Stimulated activated CD8-positive, alpha-beta memory T cell treated with anti-CD3 and anti-CD28 coated beads, Interleukin-12 subunit alpha, Interleukin-12 subunit beta, amount 100 ng/mL, for 4 hours (primary cell): Measurements from ENCODE around the gene CDCP2.
"Not testable (repeated sequence)": the region's sequence is repeated elsewhere in the genome, so short reads cannot be mapped to it uniquely, and the experiment has no call there.

Experiments used
- DNase-seq: peaks from one replicate; pipeline ENCODE4 v3.0.0-alpha.2; 2020; ENCODE audit warnings: low read depth

Gene CDCP2

DNA sequence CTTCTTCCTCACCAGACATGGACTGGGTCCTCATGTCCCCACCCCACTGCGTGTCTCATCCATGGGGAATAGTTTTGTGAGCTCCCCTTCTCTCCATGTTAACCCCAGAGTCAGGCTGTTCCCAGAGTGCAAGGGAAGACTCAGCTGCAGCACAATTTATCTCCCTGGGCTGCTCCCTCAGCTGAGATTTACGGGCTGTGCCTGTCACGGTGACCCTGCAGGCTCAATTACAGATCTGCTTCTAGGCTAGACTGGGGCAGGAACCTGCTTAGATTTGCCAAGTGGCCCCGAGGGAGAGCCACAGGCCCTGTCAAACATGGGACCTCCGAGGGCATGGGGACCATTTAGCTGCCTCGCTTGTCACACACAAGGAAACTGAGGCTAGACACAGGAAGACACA lies 37.8 kb downstream of the CDCP2 start:
- DNase-seq = no peak

DNA sequence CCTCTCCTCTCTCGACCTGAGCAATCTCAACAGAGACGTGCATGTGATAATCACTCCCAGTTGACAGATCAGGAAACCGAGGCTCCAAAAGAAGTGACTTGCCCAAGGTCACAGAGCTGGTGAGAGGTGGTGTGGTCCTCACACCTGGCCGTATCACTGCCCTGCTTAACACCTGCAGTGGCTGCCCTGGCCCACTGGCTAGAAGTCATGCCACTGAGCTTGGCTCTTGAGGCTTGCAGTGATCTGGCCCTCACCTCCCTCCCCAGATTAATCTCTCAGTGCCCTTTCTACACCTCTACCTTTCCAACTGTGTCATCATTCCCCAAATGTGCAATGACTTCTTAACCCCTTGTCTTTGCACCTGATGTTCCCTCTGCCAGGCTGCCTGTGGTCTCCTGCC lies 38.8 kb downstream of the CDCP2 start:
- DNase-seq = no peak

DNA sequence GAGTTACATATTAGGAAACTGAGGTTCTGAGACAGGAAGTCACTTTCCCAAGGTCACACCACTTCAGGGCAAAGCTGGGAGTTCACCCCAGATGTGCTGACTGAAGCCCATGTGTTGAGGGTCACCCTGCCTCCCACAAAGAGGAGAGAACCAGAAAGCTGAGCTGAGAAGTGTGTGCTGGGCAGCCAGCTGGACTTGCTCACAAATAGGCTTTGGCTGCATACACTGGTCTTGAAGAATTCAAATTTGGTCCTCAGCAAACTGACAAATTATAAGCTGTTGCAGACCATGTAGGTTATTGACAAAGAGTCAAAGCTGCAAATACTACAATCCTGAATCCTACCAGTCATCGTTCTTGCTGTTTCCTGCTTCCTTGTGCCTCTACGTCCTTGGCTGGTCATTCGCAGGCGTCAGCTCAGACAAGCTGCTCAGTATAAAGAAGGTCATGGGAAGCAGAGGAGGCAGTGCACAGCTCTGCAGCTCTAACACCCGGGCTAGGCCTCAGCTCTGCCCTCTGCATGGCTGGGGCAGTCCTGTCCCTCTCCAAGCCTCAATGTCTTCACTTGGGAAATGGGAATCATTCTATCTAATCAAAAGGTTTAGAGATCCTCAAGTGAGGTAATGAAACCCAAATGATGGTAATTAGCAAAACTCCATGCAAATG lies 40.0 kb downstream of the CDCP2 start:
- no peak for DNase-seq

DNA sequence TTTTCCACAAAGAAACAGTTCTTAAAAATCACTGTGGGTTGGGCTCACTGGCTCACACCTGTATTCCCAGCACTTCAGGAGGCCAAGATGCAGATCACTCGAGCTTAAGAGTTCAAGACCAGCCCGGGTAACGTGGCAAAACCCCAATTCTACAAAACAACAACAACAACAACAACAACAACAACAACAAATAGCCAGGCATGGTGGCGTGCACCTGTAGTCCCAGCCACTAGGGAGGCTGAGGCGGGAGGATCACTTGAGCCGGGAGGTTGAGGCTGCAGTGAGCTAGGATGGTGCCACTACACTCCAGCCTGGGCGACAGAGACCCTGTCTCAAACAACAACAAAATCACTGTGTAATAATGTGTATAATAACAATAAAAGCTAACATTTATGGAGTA lies 40.8 kb downstream of the CDCP2 start:
- no peak for DNase-seq

DNA sequence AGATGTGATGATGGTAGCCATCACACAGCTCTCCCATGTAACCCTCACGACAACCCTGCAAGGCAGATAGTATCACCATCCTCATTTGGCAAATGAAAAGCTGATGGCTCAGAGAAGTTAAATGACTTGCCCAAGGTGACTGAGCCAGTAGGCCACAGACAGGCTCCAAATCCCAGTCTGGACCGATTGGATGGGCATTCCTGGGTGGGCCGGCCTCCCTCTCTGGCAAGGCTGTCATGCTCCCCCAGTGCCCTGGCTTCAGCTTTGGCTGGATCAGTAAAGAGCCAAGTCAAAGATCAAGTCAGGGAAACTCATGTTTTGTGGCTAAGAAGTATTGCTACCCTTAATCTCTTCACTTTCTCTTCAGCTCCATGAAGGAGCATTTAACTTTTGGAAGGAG lies 41.2 kb downstream of the CDCP2 start:
- no peak for DNase-seq

DNA sequence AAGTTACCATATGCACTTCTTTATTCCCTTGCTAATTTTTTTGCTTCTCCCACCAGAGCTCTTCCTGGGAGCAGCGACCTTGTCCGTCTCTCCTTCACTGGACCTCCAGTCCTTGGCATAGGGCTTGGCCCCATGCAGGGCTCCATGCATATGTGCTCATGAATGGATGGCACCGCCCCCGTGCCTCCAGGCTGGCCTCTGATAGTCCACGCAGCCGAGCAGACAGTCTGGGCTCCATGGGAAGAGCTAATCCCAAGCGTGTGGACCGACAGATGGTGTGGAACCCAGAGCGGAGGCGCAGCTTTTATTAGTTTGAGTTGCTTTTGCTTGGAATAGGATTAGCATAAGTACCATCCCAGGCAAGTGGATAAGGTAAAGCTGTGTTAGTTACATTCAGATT lies 41.8 kb downstream of the CDCP2 start:
- DNase-seq = no peak

DNA sequence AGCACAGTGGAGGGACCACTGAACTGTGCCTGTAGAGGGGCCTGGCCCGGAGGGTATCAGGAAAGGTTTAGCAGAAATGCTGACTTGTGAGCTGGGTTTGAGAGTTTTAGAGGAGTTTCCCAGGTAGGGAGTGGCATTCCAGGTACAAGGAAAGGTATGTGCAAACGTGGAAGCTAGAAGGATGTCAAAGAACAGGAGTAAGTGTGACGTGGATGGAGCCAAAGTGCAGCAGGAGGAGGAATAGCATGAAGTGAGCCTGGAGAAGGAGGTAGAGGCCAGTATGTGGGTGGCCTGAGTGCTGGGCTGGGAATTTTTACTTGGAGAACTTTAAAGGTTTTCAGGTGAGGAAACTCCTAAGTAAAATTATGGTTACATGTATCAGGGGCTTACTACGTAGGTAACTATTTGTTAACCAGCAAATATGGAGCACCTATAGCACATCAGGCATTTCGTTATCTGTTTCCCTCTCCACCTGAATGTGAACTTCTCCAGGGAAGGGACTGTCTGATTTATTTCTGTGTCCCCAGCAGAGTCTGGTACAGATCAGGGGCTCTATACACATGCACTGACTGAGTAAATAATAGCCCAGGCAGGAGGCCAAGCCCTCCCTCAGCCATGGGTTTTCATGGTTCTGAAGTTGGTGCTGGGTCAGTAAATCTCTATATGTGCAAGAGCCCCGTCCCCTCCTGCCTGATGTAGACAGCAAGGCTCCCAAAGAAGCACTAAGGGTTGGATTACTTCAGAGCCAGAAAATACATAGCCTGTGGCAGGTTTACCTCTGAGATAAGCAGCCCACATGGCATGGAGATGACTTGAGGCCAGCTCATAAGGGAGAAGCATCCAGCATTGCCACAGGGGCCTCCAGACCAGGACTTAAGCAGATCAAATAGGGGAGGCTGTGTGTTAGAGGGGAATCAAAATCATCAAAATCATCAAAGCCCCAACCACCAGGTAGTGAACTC lies 43.4 kb downstream of the CDCP2 start:
- no peak for DNase-seq

DNA sequence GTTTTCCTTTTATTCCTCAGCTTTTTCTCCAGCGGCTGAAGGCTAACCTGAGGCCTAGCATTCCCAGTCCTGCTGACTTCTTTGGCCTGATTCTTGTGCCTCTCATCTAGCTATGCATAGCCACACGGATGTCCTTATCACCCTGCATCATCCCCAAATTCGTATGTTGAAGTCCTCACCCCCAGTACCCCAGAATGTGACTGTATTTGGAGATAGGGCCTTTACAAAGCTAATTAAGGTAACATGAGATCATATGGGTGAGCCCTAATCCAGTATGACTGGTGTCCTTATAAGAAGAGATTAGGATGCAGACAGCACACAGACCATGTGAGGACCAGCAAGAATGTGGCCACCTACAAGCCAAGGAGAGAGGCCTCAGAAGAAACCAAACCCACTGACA lies 44.6 kb downstream of the CDCP2 start:
- DNase-seq = no peak

DNA sequence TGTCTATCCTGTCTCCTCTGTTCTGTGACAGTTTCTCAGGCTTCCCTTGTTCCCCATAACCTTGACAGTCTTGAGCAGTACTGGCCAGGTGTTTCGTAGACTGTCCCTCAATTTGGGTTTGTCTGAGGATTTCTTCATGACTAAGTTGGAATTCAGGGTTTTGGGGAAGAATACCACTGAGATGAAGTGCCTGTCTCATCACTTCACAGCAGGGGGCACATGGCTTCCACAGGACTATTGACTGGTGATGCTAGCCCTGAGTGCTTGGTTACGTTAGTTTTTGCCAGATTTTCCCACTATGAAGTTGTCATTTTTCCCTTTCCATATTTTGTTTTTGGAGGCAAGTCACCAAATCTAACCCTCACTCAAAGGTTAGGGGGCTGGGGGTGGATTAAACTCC lies 45.7 kb downstream of the CDCP2 start:
- DNase-seq = no peak

DNA sequence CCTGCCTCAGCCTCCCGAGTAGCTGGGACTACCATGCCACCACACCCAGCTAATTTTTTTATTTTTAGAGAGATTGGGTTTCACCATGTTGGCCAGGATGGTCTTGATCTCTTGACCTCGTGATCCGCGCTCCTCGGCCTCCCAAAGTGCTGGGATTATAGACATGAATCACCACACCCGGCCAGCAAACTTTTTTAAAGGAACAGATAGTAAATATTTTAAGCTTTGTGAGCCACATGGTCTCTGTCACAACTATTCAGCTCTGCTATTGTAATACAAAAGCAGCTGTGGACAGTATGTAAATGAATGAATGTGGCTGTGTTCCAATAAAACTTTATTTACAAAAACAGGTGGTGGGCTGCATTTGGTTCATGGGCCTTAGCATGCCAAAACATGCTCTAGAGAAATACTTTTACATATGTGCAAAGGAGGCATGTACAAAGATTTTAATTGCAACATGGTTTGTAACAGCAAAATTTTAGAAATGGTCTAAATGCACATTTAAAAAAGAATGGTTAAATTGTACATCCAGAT lies 47.0 kb downstream of the CDCP2 start:
- DNase-seq = no peak

DNA sequence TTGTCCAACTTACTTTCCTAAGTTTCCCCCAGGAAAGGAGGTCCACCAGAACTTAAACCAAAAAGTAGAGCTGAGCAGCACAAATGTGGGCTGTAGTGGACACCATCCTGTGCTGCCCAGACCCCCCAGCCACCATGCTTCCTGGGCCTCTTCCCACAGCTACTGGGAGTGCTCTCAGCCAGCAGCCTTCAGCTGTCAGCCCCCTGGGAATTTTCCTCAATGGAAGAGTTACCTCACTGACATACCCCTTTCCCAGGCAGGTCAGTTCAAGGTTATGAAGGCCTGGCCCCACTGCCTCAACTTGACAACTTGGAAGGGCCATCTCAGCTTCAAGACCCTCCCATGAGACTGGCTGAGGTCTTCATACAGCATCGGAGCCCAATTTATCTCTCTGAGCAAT lies 47.7 kb downstream of the CDCP2 start:
- DNase-seq = no peak

DNA sequence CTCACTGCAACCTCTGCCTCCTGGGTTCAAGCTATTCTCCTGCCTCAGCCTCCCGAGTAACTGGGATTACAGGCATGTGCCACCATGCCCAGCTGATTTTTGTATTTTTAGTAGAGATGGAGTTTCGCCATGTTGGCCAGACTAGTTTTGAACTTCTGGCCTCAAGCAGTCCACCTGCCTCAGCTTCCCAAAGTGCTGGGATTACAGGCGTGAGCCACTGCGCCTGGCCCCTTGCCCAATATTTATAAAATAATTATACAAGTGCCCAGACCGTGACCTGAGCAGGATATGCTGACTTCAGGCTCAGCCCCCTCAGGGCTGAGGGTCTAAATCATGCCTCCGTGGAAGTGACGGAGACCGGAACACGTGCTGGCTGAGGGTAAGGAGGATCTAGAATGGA lies 48.2 kb downstream of the CDCP2 start:
- DNase-seq = not testable (repeated sequence)

DNA sequence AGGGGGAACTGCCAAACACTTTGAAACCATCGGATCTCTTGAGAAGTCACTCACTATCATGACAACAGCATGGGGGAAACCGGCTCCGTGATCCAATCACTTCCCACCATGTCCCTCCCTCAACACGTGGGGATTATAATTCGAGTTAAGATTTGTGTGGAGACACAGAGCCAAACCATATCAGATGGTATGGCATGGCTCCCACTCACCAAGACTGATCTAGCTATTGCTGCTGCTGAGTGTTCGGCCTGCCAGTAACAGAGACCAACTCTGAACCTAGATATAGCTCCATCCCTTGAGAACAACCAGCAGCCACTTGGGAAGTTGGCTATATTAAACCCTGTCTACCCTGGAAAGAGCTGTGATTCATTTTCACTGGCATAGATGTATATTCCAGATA lies 49.4 kb downstream of the CDCP2 start:
- DNase-seq = no peak

DNA sequence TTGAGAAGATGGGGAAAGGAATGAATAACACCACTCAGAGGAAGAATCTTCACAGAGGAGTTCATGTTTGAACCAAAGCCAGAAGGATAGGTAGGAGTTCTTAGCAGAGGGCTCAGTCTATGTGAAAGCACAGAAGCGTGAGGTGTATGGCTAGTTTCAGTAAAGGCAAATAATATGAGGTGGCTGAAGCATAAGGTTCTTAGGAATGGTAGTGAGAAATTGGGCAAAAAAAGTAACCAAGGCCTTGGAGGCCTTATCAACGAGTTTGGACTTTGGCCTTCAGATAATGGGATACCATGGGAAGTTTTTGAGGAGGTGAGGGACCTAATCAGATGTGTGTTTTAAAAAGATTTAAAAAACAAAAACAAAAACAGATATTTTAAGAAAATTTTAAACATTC lies 52.3 kb downstream of the CDCP2 start:
- DNase-seq = no peak

DNA sequence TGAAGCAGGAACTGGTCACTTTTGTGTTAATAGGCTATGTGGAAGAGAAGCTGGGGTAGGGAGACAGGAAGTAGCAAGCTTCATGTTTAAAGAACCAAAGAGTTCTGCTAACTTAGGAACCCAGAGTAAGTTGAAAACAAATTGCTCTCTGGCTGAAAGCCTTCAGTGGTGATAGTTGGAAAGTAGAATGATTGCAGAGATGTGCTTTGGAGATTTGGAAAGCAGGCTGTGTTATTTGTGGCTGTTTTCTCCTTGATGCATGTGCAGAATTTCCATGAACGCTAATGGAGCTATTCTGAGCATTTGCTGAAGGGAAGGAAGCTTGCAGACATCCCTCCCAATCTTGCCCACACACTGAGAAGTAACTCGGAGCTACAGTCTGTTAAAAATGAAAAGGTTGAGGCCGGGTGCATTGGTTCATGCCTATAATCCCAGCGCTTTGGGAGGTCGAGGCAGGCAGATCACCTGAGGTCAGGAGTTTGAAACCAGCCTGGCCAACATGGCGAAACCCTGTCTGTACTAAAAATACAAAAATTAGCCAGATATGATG lies 53.7 kb downstream of the CDCP2 start:
- no peak for DNase-seq

DNA sequence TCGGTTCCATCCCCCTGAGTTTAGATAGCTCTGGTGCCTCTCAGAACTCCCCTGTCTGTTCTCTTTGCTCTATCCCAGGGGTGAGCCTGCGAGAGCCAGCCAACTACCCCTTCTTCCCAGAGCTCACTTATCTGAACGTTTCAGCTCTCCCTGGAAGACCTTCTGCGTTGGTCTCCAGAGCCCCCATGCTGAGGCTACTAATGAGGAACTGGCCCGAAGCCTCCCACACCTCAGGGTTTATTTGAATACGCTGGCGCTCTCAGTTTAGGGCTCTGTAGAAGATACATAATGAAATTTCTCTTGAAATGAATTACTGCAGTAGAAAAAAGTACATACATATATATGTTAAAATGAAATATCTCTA lies 55.9 kb downstream of the CDCP2 start:
- DNase-seq = no peak

DNA sequence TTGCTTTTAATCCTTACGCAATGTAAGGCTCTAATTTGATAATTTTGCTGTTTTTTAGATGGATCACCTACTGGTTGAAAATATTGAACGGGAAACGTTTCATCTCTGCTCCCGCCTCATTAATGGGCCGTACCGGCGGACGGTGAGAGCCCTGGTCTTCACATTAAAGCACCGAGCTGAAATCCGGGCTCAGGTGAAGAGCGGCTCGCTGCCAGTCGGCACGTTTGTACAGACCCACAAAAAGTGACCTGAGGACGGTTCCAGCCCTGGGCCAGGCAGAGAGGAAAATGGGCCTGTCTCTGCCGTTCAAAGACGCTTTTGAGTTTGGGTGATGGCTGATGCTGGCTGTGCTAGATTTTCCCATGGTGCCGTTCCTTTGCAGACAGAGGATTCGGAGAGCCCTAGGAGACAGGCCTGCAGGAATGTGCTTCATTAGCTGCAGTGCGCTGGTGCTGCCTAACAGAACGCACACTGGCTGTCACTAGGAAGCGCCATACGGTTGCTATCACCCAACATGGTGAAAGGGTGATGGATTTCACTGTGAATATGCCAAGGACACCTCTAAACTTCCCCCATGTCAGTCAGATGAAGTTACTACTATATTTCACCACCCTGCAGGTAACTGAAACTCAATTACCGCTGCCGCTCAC lies 56.4 kb downstream of the CDCP2 start:
- DNase-seq = no peak

DNA sequence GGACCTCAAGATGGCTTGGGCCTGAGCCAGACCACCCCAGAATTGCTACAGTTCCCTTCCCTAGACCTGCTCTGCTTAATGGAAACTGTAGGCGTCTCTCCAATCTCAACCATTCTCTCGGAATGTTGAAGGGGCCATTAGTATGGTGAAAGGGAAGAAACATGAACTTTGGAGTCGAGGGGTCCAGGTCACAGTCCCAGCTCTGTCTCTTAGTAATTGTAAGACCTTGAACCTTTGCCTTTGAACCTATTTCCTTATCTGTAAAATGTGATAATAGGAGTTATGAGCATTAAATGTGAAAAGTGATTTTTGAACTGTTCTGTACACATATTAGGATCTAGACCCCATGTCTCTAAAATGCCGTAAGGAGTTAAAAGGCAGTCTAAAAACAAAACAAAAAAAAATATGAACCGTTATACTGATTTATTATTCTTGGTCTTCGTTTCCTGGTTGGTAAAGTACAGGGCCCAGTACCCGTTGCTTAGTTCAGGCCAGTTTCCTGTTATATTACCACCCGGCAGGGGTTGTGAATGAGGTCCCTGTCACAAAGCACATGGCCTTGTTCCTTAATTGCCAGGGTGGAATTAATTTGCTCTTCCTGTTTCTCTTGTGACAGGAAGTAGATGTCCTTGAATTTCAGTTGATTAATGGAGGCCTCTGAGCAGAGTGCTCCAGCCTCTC lies 57.1 kb downstream of the CDCP2 start:
- DNase-seq = no peak

DNA sequence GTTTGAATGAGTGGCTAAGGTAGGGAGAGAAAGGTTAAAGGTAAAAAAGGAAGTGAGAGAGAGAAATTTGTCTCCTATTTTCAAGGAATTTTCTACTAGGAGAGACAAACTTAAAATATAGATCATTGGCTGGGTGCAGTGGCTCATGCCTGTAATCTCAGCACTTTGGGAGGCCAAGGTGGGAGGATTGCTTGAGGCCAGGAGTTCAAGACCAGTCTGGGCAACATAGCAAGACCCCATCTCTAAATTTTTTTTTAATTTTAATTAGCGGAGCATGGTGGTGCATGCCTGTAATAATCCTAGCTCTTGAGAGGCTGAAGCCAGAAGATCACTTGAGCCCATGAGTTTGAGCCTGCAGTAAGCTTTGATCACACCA lies 58.1 kb downstream of the CDCP2 start:
- DNase-seq = not testable (repeated sequence)

DNA sequence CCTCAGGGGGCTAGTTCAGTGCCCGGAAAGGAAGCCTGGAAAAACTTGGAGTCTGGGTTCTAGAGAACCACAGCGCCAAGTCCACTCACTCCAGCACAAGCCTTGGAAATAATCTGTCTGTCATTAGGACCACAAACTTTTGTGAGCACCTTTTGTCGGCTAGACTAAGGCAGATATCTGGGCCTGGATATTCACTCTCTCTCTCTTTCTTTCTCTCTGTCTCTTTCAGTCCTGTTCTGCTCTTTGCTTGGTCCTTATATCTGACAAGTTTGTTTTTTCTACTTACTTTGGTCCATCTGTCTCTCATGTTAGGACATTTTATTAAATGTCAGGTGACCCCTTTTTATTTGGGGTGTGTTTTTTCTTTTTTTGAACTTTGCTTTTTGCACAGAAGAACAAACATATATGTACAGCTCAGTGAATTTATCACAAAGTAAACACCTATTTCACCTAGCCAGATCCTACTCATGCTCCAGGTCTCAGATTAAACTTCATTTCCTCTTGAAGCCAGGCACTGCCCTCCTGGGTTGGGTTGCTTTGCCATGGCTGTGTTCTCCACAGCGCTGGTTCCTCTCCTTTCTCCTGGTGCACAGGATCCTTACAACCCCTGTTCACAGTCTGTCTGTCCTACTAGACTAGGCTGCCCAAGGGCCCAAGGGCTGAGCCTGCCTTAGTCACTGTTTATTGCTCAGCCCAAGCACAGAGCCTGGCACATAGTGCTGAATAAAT lies 58.6 kb downstream of the CDCP2 start:
- DNase-seq = no peak

DNA sequence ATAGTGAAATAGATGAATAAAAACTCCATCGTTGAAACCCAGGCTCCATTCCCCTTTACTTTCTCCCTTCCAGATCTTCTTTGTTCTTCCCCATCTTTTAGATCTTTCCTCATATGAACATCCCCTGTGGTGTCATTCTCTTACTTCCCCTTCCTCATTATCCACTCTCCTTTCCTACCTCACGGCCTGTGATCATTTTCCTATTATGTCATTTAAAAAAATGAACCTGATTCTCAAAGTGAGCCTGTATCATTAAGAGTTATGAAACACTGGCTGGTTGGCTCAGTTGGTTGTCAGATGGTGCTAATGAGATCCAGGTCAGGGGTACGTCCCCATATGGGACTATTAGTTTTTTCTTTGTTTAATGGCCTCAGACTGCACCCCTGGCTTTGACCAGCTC lies 61.1 kb downstream of the CDCP2 start:
- DNase-seq = no peak
